Measurements from ENCODE around the gene SELENOW. TPM values are rescaled to one million over a fixed set of nuclear protein-coding genes. Genes with fewer than 3 reads are reported as not detected.

Gene SELENOW
- 100 to 1,000 TPM; 116 to 122 TPM for total RNA-seq
- 334 TPM for polyA plus RNA-seq

GRCh38 chr19:47778049-47778953 is at the start of gene SELENOW:
TSS of gene SELENOW (plus strand) at chr19:47778703. CDS start at chr19:47778786, 83 bp downstream.
- peak within 1 kb of the TSS; percentile 94 to 97 (median 97) for H3K4me3 Mint-ChIP-seq
- POLR2A ChIA-PET, result interaction anchor here (0.6 to 1.1 kb wide), 3 partner anchors 11 to 33 kb away, joined by 3 to 7 read pairs (median 3); partner anchors contain the start of gene NOP53

GRCh38 chr19:47729468-47729798 is 49.1 kb upstream of the SELENOW start:
- Histone ChIP-seq H3K4me1 (ENCODE audit: insufficient read depth, low read length) (peaks cover 11% of the 10 kb centered on the region), H3K4me3 (ENCODE audit: low read length) (no peak overlapping the region), H3K27me3 (ENCODE audit: insufficient read depth, low read length, poor library complexity, severe bottlenecking) (peaks cover 4% of the 10 kb centered on the region), H3K9me3 (ENCODE audit: low read length) (no peaks in the 10 kb centered on the region), H3K36me3 (ENCODE audit: insufficient read depth, low read length) (no peaks in the 10 kb centered on the region), H3K27ac (ENCODE audit: low read depth, low read length) (peak overlapping the region; percentile 24)
- Mint-ChIP-seq H3K4me3 (peak overlapping the region in 5 of 7 donors; percentile 7 to 77 (median 46)), H3K4me1 (peaks cover 10 to 16% (median 10%) of the 10 kb centered on the region in 3 donors), H3K36me3 (no peaks in the 10 kb centered on the region), H3K27ac (no peak overlapping the region), H3K27me3 (peaks cover 40 to 52% of the 10 kb centered on the region in 2 donors), H3K9me3 (peaks cover 0 to 2% (median 0%) of the 10 kb centered on the region in 5 donors)
- ChIA-PET CTCF (no interaction called here), POLR2A (no interaction called here)
- no peak for DNase-seq

More at GRCh38 chr19:47778049-47778953, at the start of gene SELENOW:
- no peaks in the 10 kb centered on the region for H3K27me3 ChIP-seq (ENCODE audit: insufficient read depth, low read length, poor library complexity, severe bottlenecking)
- H3K4me1 Mint-ChIP-seq, result peaks cover 28 to 40% (median 35%) of the 10 kb centered on the region in 3 donors
- peaks cover 13% of the 10 kb centered on the region for H3K4me1 ChIP-seq (ENCODE audit: insufficient read depth, low read length)
- H3K27ac ChIP-seq (ENCODE audit: low read depth, low read length), result peak within 1 kb of the TSS; percentile 92
- CTCF ChIA-PET, result no interaction called here
- no peaks in the 10 kb centered on the region for H3K9me3 ChIP-seq (ENCODE audit: low read length)
- no peaks in the 10 kb centered on the region for H3K9me3 Mint-ChIP-seq
- peak; percentile 64 to 83 (median 79) for DNase-seq
- H3K4me3 ChIP-seq (ENCODE audit: low read length), result peak within 1 kb of the TSS; percentile 93
- no peaks in the 10 kb centered on the region for H3K27me3 Mint-ChIP-seq
- H3K36me3 Mint-ChIP-seq, result peaks cover 4 to 34% (median 13%) of the 10 kb centered on the region in 3 donors
- H3K27ac Mint-ChIP-seq, result peak within 1 kb of the TSS; percentile 81 to 99 (median 96)
- H3K36me3 ChIP-seq (ENCODE audit: insufficient read depth, low read length), result peaks cover 5% of the 10 kb centered on the region

GRCh38 chr19:47729799-47730520 is 48.5 kb upstream of the SELENOW start:
- H3K4me1 ChIP-seq (ENCODE audit: insufficient read depth, low read length), result peaks cover 11% of the 10 kb centered on the region
- CTCF ChIA-PET, result no interaction called here
- no peaks in the 10 kb centered on the region for H3K9me3 ChIP-seq (ENCODE audit: low read length)
- POLR2A ChIA-PET, result no interaction called here
- no peak for DNase-seq
- Mint-ChIP-seq H3K27me3 (peaks cover 38 to 50% of the 10 kb centered on the region in 2 donors), H3K4me3 (peak overlapping the region in 3 of 7 donors; percentile 26 to 46 (median 34)), H3K9me3 (peaks cover 0 to 2% (median 0%) of the 10 kb centered on the region in 5 donors), H3K36me3 (no peaks in the 10 kb centered on the region), H3K27ac (peak overlapping the region in 1 of 8 donors; percentile 52), H3K4me1 (peaks cover 10 to 16% (median 10%) of the 10 kb centered on the region in 3 donors)
- H3K27ac ChIP-seq (ENCODE audit: low read depth, low read length), result peak overlapping the region; percentile 24
- H3K4me3 ChIP-seq (ENCODE audit: low read length), result no peak overlapping the region
- H3K27me3 ChIP-seq (ENCODE audit: insufficient read depth, low read length, poor library complexity, severe bottlenecking), result peaks cover 4% of the 10 kb centered on the region
- H3K36me3 ChIP-seq (ENCODE audit: insufficient read depth, low read length), result no peaks in the 10 kb centered on the region

DNA sequence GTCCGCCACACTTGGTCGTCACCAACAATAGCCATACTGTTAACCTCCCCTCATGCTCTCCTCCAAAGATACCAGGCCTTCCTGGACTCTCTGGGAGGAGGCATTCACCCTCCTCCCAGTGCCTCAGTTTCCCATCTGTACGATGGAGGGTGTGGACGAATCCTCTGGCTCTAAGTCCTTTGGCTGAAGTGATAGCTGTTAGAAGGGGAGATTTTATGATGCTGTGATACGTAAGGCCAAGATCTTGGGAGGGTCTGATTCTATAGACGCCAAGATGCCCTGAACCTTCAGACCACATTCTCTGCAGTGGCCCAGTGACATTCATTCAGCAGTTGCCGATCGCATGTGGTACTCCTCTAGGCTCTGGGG is 48.0 kb upstream of the SELENOW start:
- Mint-ChIP-seq H3K4me3 (peak overlapping the region in 2 of 7 donors; percentile 0 to 34), H3K36me3 (no peaks in the 10 kb centered on the region), H3K27me3 (peaks cover 36 to 47% of the 10 kb centered on the region in 2 donors), H3K9me3 (peaks cover 0 to 2% (median 0%) of the 10 kb centered on the region in 5 donors), H3K27ac (peak overlapping the region in 1 of 8 donors; percentile 52), H3K4me1 (peaks cover 10 to 16% (median 10%) of the 10 kb centered on the region in 3 donors)
- ChIA-PET CTCF (no interaction called here), POLR2A (no interaction called here)
- Histone ChIP-seq H3K27ac (ENCODE audit: low read depth, low read length) (no peak overlapping the region), H3K9me3 (ENCODE audit: low read length) (no peaks in the 10 kb centered on the region), H3K4me1 (ENCODE audit: insufficient read depth, low read length) (peaks cover 11% of the 10 kb centered on the region), H3K4me3 (ENCODE audit: low read length) (no peak overlapping the region), H3K27me3 (ENCODE audit: insufficient read depth, low read length, poor library complexity, severe bottlenecking) (peaks cover 4% of the 10 kb centered on the region), H3K36me3 (ENCODE audit: insufficient read depth, low read length) (no peaks in the 10 kb centered on the region)
- DNase-seq, result no peak

- H3K27ac Mint-ChIP-seq, result no peak overlapping the region
- H3K4me3 Mint-ChIP-seq, result no peak overlapping the region
- Histone ChIP-seq H3K9me3 (ENCODE audit: low read length) (no peaks in the 10 kb centered on the region), H3K4me1 (ENCODE audit: insufficient read depth, low read length) (peaks cover 11% of the 10 kb centered on the region), H3K27ac (ENCODE audit: low read depth, low read length) (no peak overlapping the region), H3K36me3 (ENCODE audit: insufficient read depth, low read length) (no peaks in the 10 kb centered on the region), H3K4me3 (ENCODE audit: low read length) (no peak overlapping the region), H3K27me3 (ENCODE audit: insufficient read depth, low read length, poor library complexity, severe bottlenecking) (peaks cover 4% of the 10 kb centered on the region)
- peaks cover 10 to 16% (median 10%) of the 10 kb centered on the region in 3 donors for H3K4me1 Mint-ChIP-seq
- DNase-seq, result no peak
- no peaks in the 10 kb centered on the region for H3K36me3 Mint-ChIP-seq
- CTCF ChIA-PET, result no interaction called here
- peaks cover 36 to 47% of the 10 kb centered on the region in 2 donors for H3K27me3 Mint-ChIP-seq
- POLR2A ChIA-PET, result no interaction called here
- peaks cover 0 to 2% (median 0%) of the 10 kb centered on the region in 5 donors for H3K9me3 Mint-ChIP-seq
Measured at GRCh38 chr19:47730910-47731309, 47.6 kb upstream of the SELENOW start.

DNA sequence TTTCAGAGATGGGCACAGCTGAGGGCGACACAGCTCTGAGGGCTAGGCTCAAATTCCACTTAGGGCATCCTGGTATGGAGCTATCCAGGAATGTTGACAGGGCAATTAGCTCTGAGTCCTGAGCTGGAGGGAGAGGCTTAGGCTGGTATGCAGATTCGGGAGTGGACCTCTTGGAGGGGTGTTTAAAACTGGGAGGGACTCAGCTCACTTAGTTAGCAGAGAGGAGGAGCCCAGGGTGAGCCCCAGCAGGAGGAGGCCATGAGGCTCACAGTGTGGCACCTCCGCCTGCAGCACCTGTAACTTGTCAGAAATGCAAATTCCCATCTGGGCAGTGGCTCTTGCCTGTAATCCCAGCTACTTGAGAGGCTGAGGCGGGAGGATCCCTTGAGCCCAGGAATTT is 43.4 kb upstream of the SELENOW start:
- H3K36me3 Mint-ChIP-seq, result no peaks in the 10 kb centered on the region
- POLR2A ChIA-PET, result no interaction called here
- CTCF ChIA-PET, result interaction anchor here (1.2 to 1.5 kb wide), 2 partner anchors 9 to 298 kb away, joined by 4 read pairs; no protein-coding TSS in a partner anchor
- peaks cover 0 to 2% (median 0%) of the 10 kb centered on the region in 5 donors for H3K9me3 Mint-ChIP-seq
- Histone ChIP-seq H3K27me3 (ENCODE audit: insufficient read depth, low read length, poor library complexity, severe bottlenecking) (peaks cover 3% of the 10 kb centered on the region), H3K36me3 (ENCODE audit: insufficient read depth, low read length) (no peaks in the 10 kb centered on the region), H3K9me3 (ENCODE audit: low read length) (no peaks in the 10 kb centered on the region), H3K27ac (ENCODE audit: low read depth, low read length) (no peak overlapping the region), H3K4me3 (ENCODE audit: low read length) (no peak overlapping the region), H3K4me1 (ENCODE audit: insufficient read depth, low read length) (no peaks in the 10 kb centered on the region)
- no peak overlapping the region for H3K27ac Mint-ChIP-seq
- DNase-seq, result no peak
- peaks cover 0 to 4% (median 4%) of the 10 kb centered on the region in 3 donors for H3K4me1 Mint-ChIP-seq
- H3K4me3 Mint-ChIP-seq, result no peak overlapping the region
- H3K27me3 Mint-ChIP-seq, result peaks cover 16 to 20% of the 10 kb centered on the region in 2 donors

- Mint-ChIP-seq H3K4me3 (peak overlapping the region in 1 of 7 donors; percentile 64), H3K27me3 (peaks cover 0 to 2% of the 10 kb centered on the region in 2 donors), H3K4me1 (peaks cover 11 to 20% (median 13%) of the 10 kb centered on the region in 3 donors), H3K9me3 (no peaks in the 10 kb centered on the region), H3K27ac (no peak overlapping the region), H3K36me3 (peaks cover 0 to 5% (median 0%) of the 10 kb centered on the region in 3 donors)
- Histone ChIP-seq H3K27ac (ENCODE audit: low read depth, low read length) (no peak overlapping the region), H3K4me1 (ENCODE audit: insufficient read depth, low read length) (peaks cover 13% of the 10 kb centered on the region), H3K4me3 (ENCODE audit: low read length) (no peak overlapping the region), H3K9me3 (ENCODE audit: low read length) (no peaks in the 10 kb centered on the region), H3K27me3 (ENCODE audit: insufficient read depth, low read length, poor library complexity, severe bottlenecking) (no peaks in the 10 kb centered on the region), H3K36me3 (ENCODE audit: insufficient read depth, low read length) (no peaks in the 10 kb centered on the region)
- DNase-seq, result no peak
- POLR2A ChIA-PET, result no interaction called here
- CTCF ChIA-PET, result interaction anchor here (0.7 to 1.0 kb wide), 3 partner anchors 42 to 456 kb away, joined by 3 to 4 read pairs (median 3); no protein-coding TSS in a partner anchor
Measured at GRCh38 chr19:47740866-47741519, 37.5 kb upstream of the SELENOW start.
